HG02981 (cell line): ENCODE measurements around the gene PHOX2A.
A peak's percentile ranks its signal among the peaks of the same experiment; 100 is the strongest.
"Not testable (repeated sequence)": the region's sequence is repeated elsewhere in the genome, so short reads cannot be mapped to it uniquely, and the experiment has no call there.

ENCODE experiments used
- ATAC-seq: cut with Tn5 transposase; IDR thresholded peaks from one replicate; pipeline ENCODE4 v1.9.1; 2021; ENCODE audit warnings: mild to moderate bottlenecking, moderate library complexity; ENCODE audit not compliant: unreplicated experiment

Gene PHOX2A

GRCh38 chr11:72223615-72224563, 20.1 kb downstream of the PHOX2A start:
- peak; percentile 35 for ATAC-seq

- peak; percentile 66 for ATAC-seq
These were observed 20.9 kb downstream of the PHOX2A start for GRCh38 chr11:72222907-72223614.

- ATAC-seq, result no peak
These were observed 21.7 kb downstream of the PHOX2A start for GRCh38 chr11:72222106-72222891.

- no peak for ATAC-seq
These were observed 22.4 kb downstream of the PHOX2A start for GRCh38 chr11:72221386-72222075.

- no peak for ATAC-seq
These were observed 23.1 kb downstream of the PHOX2A start for GRCh38 chr11:72220696-72221363.

GRCh38 chr11:72218251-72218745, 25.7 kb downstream of the PHOX2A start:
- no peak for ATAC-seq

GRCh38 chr11:72217841-72218240, 26.1 kb downstream of the PHOX2A start:
- ATAC-seq, result no peak

GRCh38 chr11:72216638-72217037, 27.3 kb downstream of the PHOX2A start, which contains the start of gene FOLR2:
Gene FOLR2 (plus strand): TSS chr11:72216794. CDS start chr11:72218585, 1,791 bp downstream.
- ATAC-seq, result no peak

- no peak for ATAC-seq
These were observed 34.9 kb downstream of the PHOX2A start for GRCh38 chr11:72209101-72209500.

- ATAC-seq, result no peak
These were observed 35.7 kb downstream of the PHOX2A start for GRCh38 chr11:72208281-72208680.

GRCh38 chr11:72206794-72207193, 37.2 kb downstream of the PHOX2A start:
- not testable (repeated sequence) for ATAC-seq

- no peak for ATAC-seq
These were observed 39.1 kb downstream of the PHOX2A start for GRCh38 chr11:72204886-72205285.

GRCh38 chr11:72203163-72203562, 40.8 kb downstream of the PHOX2A start:
- ATAC-seq, result no peak

- ATAC-seq, result no peak
These were observed 41.4 kb downstream of the PHOX2A start for GRCh38 chr11:72202571-72202970.

- ATAC-seq, result not testable (repeated sequence)
These were observed 42.5 kb downstream of the PHOX2A start for GRCh38 chr11:72201445-72201844.

GRCh38 chr11:72195518-72196270, 48.3 kb downstream of the PHOX2A start:
- no peak for ATAC-seq

- ATAC-seq, result no peak
These were observed 52.0 kb downstream of the PHOX2A start, which contains the start of gene FOLR1 for GRCh38 chr11:72191961-72192381. Gene FOLR1 (plus strand): TSS chr11:72192140. CDS start chr11:72192174, 34 bp downstream.

- no peak for ATAC-seq
These were observed 53.3 kb downstream of the PHOX2A start for GRCh38 chr11:72190631-72191071.
